ENCODE results near the gene CFAP251. TPM values are rescaled to one million over a fixed set of nuclear protein-coding genes. Genes with fewer than 3 reads are reported as not detected.

The CFAP251 gene
- total and polyA plus RNA-seq, 2 of the 8 experiments (the other 6 are each of a cell fraction or from before 2014, with no cell fraction given) = 1.8 to 2.9 TPM

- H3K36me3 ChIP-seq (ENCODE audit: control insufficient read depth in 2 of 4, insufficient read depth in 4 of 4, low read length in 3 of 4) = peaks cover 5 to 27% (median 12%) of the 10 kb centered on the region in 4 experiments; a peak in 7 of 8 replicates
Measured at GRCh38 chr12:121898287-121898686, 20.1 kb upstream of the CFAP251 start.

More at GRCh38 chr12:121898287-121898686, 20.1 kb upstream of the CFAP251 start:
- Histone ChIP-seq H2BK15ac (ENCODE audit: low read length) (no peak overlapping the region), H4K8ac (ENCODE audit: extremely low read depth, insufficient read depth, low read length) (no peak overlapping the region), H3K4me3 (ENCODE audit: extremely low read depth in 1 of 4, insufficient read depth in 2 of 4, low read depth in 3 of 4, low read length in 4 of 4) (no peak overlapping the region), H3K14ac (ENCODE audit: insufficient read length) (no peak overlapping the region), H3K9me3 (ENCODE audit: insufficient read depth in 2 of 2, low read depth in 1 of 2, low read length in 1 of 2) (no peaks in the 10 kb centered on the region), H3K4ac (replicated peaks; ENCODE audit: insufficient read length, low read depth, low read length) (no peak overlapping the region), H3K27me3 (replicated peaks in 1 of 4; ENCODE audit: control insufficient read depth in 3 of 4, extremely low read depth in 1 of 4, insufficient read depth in 3 of 4, low read length in 3 of 4) (no peaks in the 10 kb centered on the region), H3K79me2 (ENCODE audit: control insufficient read depth in 1 of 2, insufficient read depth in 2 of 2, low read length in 2 of 2) (no peaks in the 10 kb centered on the region), H2AK5ac (ENCODE audit: low read depth, low read length) (no peak overlapping the region), H4K20me1 (replicated peaks in 1 of 2; ENCODE audit: control insufficient read depth in 1 of 2, insufficient read depth in 2 of 2, low read length in 2 of 2) (peaks cover 2 to 4% of the 10 kb centered on the region in 2 experiments), H3K23me2 (ENCODE audit: low read depth, low read length) (no peaks in the 10 kb centered on the region; the same call in 1 of the 2 replicates), H2BK120ac (replicated peaks; ENCODE audit: low read depth, low read length) (no peak overlapping the region), H2BK20ac (ENCODE audit: low read length) (no peak overlapping the region), H4K5ac (ENCODE audit: insufficient read length, low read depth, low read length) (no peak overlapping the region), H2BK5ac (ENCODE audit: low read depth, low read length) (no peak overlapping the region), H3K56ac (replicated peaks; ENCODE audit: insufficient read length, low read depth, low read length) (no peak overlapping the region), H3K18ac (ENCODE audit: extremely low read depth, low read length) (no peak overlapping the region), H3K4me1 (replicated peaks in 1 of 4; ENCODE audit: control insufficient read depth in 3 of 4, insufficient read depth in 4 of 4, low read length in 3 of 4) (no peaks in the 10 kb centered on the region; a peak in 2 of 7 replicates), H2AFZ (ENCODE audit: low read length) (no peak overlapping the region), H4K91ac (replicated peaks; ENCODE audit: insufficient read length, low read length) (no peak overlapping the region), H3K79me1 (ENCODE audit: low read depth, low read length) (no peaks in the 10 kb centered on the region; the same call in 1 of the 2 replicates), H3K23ac (ENCODE audit: insufficient read length) (no peak overlapping the region), H3K4me2 (ENCODE audit: insufficient read depth in 1 of 2, low read depth in 2 of 2, low read length in 2 of 2) (no peak overlapping the region), H2BK12ac (ENCODE audit: low read depth, low read length) (no peak overlapping the region), H3K27ac (ENCODE audit: low read depth, low read length) (no peak overlapping the region), H3K9ac (replicated peaks in 1 of 4; ENCODE audit: extremely low read depth in 1 of 4, low read depth in 3 of 4, low read length in 3 of 4) (no peak overlapping the region)
- no peak for FAIRE-seq
- CTCF ChIA-PET (ENCODE audit: partially characterized antibody) = interaction anchor here (0.6 to 1.2 kb wide), 3 partner anchors 20 to 1584 kb away, joined by 3 to 4 read pairs (median 3); partner anchors contain the start of gene CFAP251
- POLR2A ChIA-PET (ENCODE audit: partially characterized antibody) = interaction anchor here (0.7 kb wide), 1 partner anchor 82 kb away, joined by 3 read pairs; no protein-coding TSS in a partner anchor
- 88% methylated on average over 1 of the region's 5 CpGs; no CpG with 5 or more reads in 1 of the 2 experiments for WGBS, 2 experiments (ENCODE audit: extremely low coverage in 1 of 2, insufficient coverage in 1 of 2, insufficient read length in 1 of 2, insufficient replicate concordance in 2 of 2, low coverage in 1 of 2, low lambda C conversion rate in 2 of 2, missing lambda C conversion rate in 1 of 2)
- DNase-seq (ENCODE audit: low read depth in 1 of 2, low spot score in 2 of 2) = no peak

All from H1 (cell line).